Spleen (tissue), 11 donors: ENCODE data around the gene MCUR1. TPM values are rescaled to one million over a fixed set of nuclear protein-coding genes. Genes with fewer than 3 reads are reported as not detected.
A peak's percentile ranks its signal among the peaks of the same experiment; 100 is the strongest.

Experiments used
- DNase-seq: peaks from one replicate; pipeline ENCODE4 v3.0.0-alpha.2; 2020
- H3K27ac ChIP-seq, 8 donors: fragments of 200-600 bp; sonication (generic) in 7 of 8; 1 replicate in 4 of 8; 2 replicates in 4 of 8; pipeline versions ENCODE4 v1.5.0 to v1.8.0; 2016 to 2021; ENCODE audit warnings: inconsistent platforms in 4 of 8, mild to moderate bottlenecking in 4 of 8, moderate library complexity in 1 of 8
- H3K27me3 ChIP-seq, 7 donors: fragments of 200-600 bp; sonication (generic) in 6 of 7; replicated peaks in 1 of 7; 1 replicate in 4 of 7; 2 replicates in 3 of 7; pipeline versions ENCODE4 v1.5.0 to v1.8.0; 2016 to 2021; ENCODE audit warnings: inconsistent platforms in 3 of 7, mild to moderate bottlenecking in 1 of 7
- H3K36me3 ChIP-seq, 6 donors: fragments of 200-600 bp; sonication (generic) in 5 of 6; 1 replicate in 4 of 6; 2 replicates in 2 of 6; pipeline versions ENCODE4 v1.5.0 to v1.8.0; 2016 to 2021; ENCODE audit warnings: inconsistent platforms in 2 of 6
- H3K4me1 ChIP-seq, 6 donors: fragments of 200-600 bp; sonication (generic) in 5 of 6; 1 replicate in 3 of 6; 2 replicates in 3 of 6; pipeline versions ENCODE4 v1.5.0 to v1.8.0; 2016 to 2021; ENCODE audit warnings: inconsistent platforms in 3 of 6
- H3K4me3 ChIP-seq, 8 donors: fragments of 200-600 bp; sonication (generic) in 7 of 8; 1 replicate in 4 of 8; 2 replicates in 4 of 8; pipeline versions ENCODE4 v1.5.0 to v1.8.0; 2016 to 2021; ENCODE audit warnings: inconsistent platforms in 4 of 8, mild to moderate bottlenecking in 4 of 8, moderate library complexity in 2 of 8
- H3K9me3 ChIP-seq, 8 donors: fragments of 200-600 bp; sonication (generic) in 7 of 8; 1 replicate in 4 of 8; 2 replicates in 4 of 8; pipeline versions ENCODE4 v1.5.0 to v1.8.0; 2016 to 2021; ENCODE audit warnings: inconsistent platforms in 4 of 8
- CTCF ChIP-seq, 11 experiments: fragments of 200-600 bp in 7 of 11; fragments of 450-650 bp in 4 of 11; sonication (generic) in 4 of 11; IDR thresholded peaks in 8 of 11; conservative IDR thresholded peaks in 3 of 11; 1 replicate in 7 of 11; 2 replicates in 4 of 11; pipeline versions ENCODE4 v1.4.0 to v1.8.0; 2016 to 2021; ENCODE audit warnings: antibody characterized with exemption in 11 of 11, inconsistent platforms in 4 of 11, mild to moderate bottlenecking in 1 of 11
- POLR2A ChIP-seq, 3 donors: fragments of 450-650 bp; IDR thresholded peaks; one replicate each; pipeline ENCODE4 v1.5.1; 2017; ENCODE audit warnings: antibody characterized with exemption in 3 of 3, mild to moderate bottlenecking in 1 of 3
- POLR2AphosphoS5 ChIP-seq, 3 donors: sonication (generic); formaldehyde crosslinking; IDR thresholded peaks; one replicate each; pipeline ENCODE4 v1.5.1; 2017; ENCODE audit warnings: antibody characterized with exemption in 3 of 3
- WGBS, 5 donors: extraction: QIAGEN DNeasy Blood & Tissue Kit in 3 of 5; methylation state at CpG; one replicate each; pipeline versions ENCODE4 v1.1.5 to v1.1.7; 2013 to 2018; 5-methylcytosine and 5-hydroxymethylcytosine counted together
- intact Hi-C: fragments of 100-400 bp; cut with DNase I; formaldehyde crosslinking; loops from one replicate; pipeline ENCODE4 v1.15.0; 2023; ENCODE audit warnings: low total_unique reads
- polyA plus RNA-seq, 3 donors: library from polyadenylated mRNA; stranded (reverse); fragments of 200-250 nt; gene quantifications; one replicate each; pipeline ENCODE4 v1.2.1, GENCODE V29; 2013
- total RNA-seq, 7 donors: library from RNA; depleted of rRNA in 3 of 7; stranded (reverse); fragments of >200 nt in 3 of 7; fragmentation: NEBNext Ultra II Directional in 4 of 7; extraction: Animal tissue kit (Norgen Biotek cat#: 25700) in 4 of 7; gene quantifications; one replicate each; pipeline versions ENCODE4 v1.1.0 to v1.2.1, GENCODE V29; 2016 to 2021
- donor health status: healthy with polysubstance abuse.
- donor health status: DM: no; HTN: no; CAD: no; lungs with moderate emphysema.
- donor health status: DM: no; HTN: no; CAD: no.
- donor health status: Bipolar disorder and iron deficiency.
- donor health status: healthy.
- donor health status: DM: no; HTN: no; CAD: no.
- donor health status: DM: yes; HTN: yes; CAD: no.

Gene MCUR1
- total and polyA plus RNA-seq, 10 donors: 9.2 to 22.4 (median 12.1) TPM

GRCh38 chr6:13803581-13803980, 10.8 kb downstream of the MCUR1 start:
- DNase-seq: no peak
- H3K9me3 ChIP-seq: no peaks in the 10 kb centered on the region
- H3K36me3 ChIP-seq: peaks cover 2 to 84% (median 37%) of the 10 kb centered on the region in 6 donors
- no peak overlapping the region for H3K27ac ChIP-seq
- no peak overlapping the region for H3K4me3 ChIP-seq
- no peaks in the 10 kb centered on the region for H3K27me3 ChIP-seq
- no peak for TF ChIP-seq POLR2AphosphoS5 (IDR thresholded peaks at IDR 0.05)
- no peak for TF ChIP-seq POLR2A (IDR thresholded peaks at IDR 0.05)
- no peak for TF ChIP-seq CTCF (IDR thresholded peaks at IDR 0.05 in 8 of 11, conservative IDR thresholded peaks at IDR 0.05 in 3 of 11)
- 94 to 99% (median 95%) methylated on average over 4 of the region's 4 CpGs for WGBS, 5 donors
- H3K4me1 ChIP-seq: no peaks in the 10 kb centered on the region
- intact Hi-C loops: no loop called here

- Histone ChIP-seq H3K27ac (no peak overlapping the region), H3K36me3 (peaks cover 2 to 93% (median 37%) of the 10 kb centered on the region in 6 donors), H3K27me3 (no peaks in the 10 kb centered on the region), H3K9me3 (no peaks in the 10 kb centered on the region), H3K4me3 (no peak overlapping the region), H3K4me1 (no peaks in the 10 kb centered on the region)
- TF ChIP-seq POLR2AphosphoS5 (IDR thresholded peaks at IDR 0.05) (no peak), CTCF (IDR thresholded peaks at IDR 0.05 in 8 of 11, conservative IDR thresholded peaks at IDR 0.05 in 3 of 11) (no peak), POLR2A (IDR thresholded peaks at IDR 0.05) (no peak)
- no peak for DNase-seq
- 79 to 96% (median 93%) methylated on average over 3 of the region's 3 CpGs for WGBS, 5 donors
- intact Hi-C loops: no loop called here
These were observed 13.7 kb downstream of the MCUR1 start for GRCh38 chr6:13800615-13801014.

GRCh38 chr6:13796781-13797180, 17.6 kb downstream of the MCUR1 start:
- H3K9me3 ChIP-seq: no peaks in the 10 kb centered on the region
- WGBS, 5 donors: 87 to 95% (median 91%) methylated on average over 1 of the region's 1 CpG
- no peaks in the 10 kb centered on the region for H3K27me3 ChIP-seq
- H3K4me3 ChIP-seq: no peak overlapping the region
- H3K36me3 ChIP-seq: peaks cover 2 to 80% (median 33%) of the 10 kb centered on the region in 6 donors
- no peak overlapping the region for H3K27ac ChIP-seq
- DNase-seq: no peak
- intact Hi-C loops: loop anchor here (10.0 kb wide), 1 partner anchor 268 kb away; no protein-coding TSS in a partner anchor
- H3K4me1 ChIP-seq: peaks cover 0 to 14% (median 0%) of the 10 kb centered on the region in 6 donors
- TF ChIP-seq CTCF (IDR thresholded peaks at IDR 0.05 in 8 of 11, conservative IDR thresholded peaks at IDR 0.05 in 3 of 11): no peak
- TF ChIP-seq POLR2A (IDR thresholded peaks at IDR 0.05): no peak
- no peak for TF ChIP-seq POLR2AphosphoS5 (IDR thresholded peaks at IDR 0.05)

GRCh38 chr6:13795041-13795750, 19.2 kb downstream of the MCUR1 start:
- intact Hi-C loops: loop anchor here (10.0 kb wide), 1 partner anchor 270 kb away; no protein-coding TSS in a partner anchor
- H3K27me3 ChIP-seq: no peaks in the 10 kb centered on the region
- H3K9me3 ChIP-seq: no peaks in the 10 kb centered on the region
- peaks cover 0 to 14% (median 0%) of the 10 kb centered on the region in 6 donors for H3K4me1 ChIP-seq
- TF ChIP-seq POLR2AphosphoS5 (IDR thresholded peaks at IDR 0.05): no peak
- peak; percentile 80 to 93 (median 89) for TF ChIP-seq CTCF (IDR thresholded peaks at IDR 0.05 in 8 of 11, conservative IDR thresholded peaks at IDR 0.05 in 3 of 11)
- no peak for TF ChIP-seq POLR2A (IDR thresholded peaks at IDR 0.05)
- H3K36me3 ChIP-seq: peaks cover 2 to 80% (median 34%) of the 10 kb centered on the region in 6 donors
- peak; percentile 91 for DNase-seq
- no peak overlapping the region for H3K27ac ChIP-seq
- no peak overlapping the region for H3K4me3 ChIP-seq
- 44 to 49% (median 48%) methylated on average over 8 of the region's 8 CpGs for WGBS, 5 donors
